GM12873 (cell line): ENCODE measurements around the gene PLRG1.

ENCODE experiments used
- CTCF ChIP-seq: IDR thresholded peaks from 2 replicates; pipeline ENCODE4 v1.5.1; 2012; ENCODE audit warnings: low read depth, mild to moderate bottlenecking, moderate library complexity, low read length, control low read depth; ENCODE audit not compliant: insufficient read depth; ENCODE audit errors: missing control alignments

PLRG1 gene

GRCh38 chr4:154497889-154498288, 52.3 kb downstream of the PLRG1 start:
- no peak for TF ChIP-seq CTCF

GRCh38 chr4:154495867-154496266, 54.3 kb downstream of the PLRG1 start:
- TF ChIP-seq CTCF: no peak

- TF ChIP-seq CTCF: no peak
These were observed 57.9 kb downstream of the PLRG1 start for GRCh38 chr4:154492288-154492687.

- no peak for TF ChIP-seq CTCF
These were observed 58.6 kb downstream of the PLRG1 start, which contains the start of gene DCHS2 for GRCh38 chr4:154491341-154492271. TSS of gene DCHS2 (minus strand) at chr4:154491799. CDS start at chr4:154491355, 444 bp downstream.

GRCh38 chr4:154490583-154491340, 59.4 kb downstream of the PLRG1 start:
- TF ChIP-seq CTCF: no peak

- no peak for TF ChIP-seq CTCF
These were observed 60.0 kb downstream of the PLRG1 start for GRCh38 chr4:154490234-154490582.

GRCh38 chr4:154489558-154490233, 60.5 kb downstream of the PLRG1 start:
- TF ChIP-seq CTCF: no peak
